HG03108 (cell line): ENCODE results near the gene MAP6.

Source experiments
- ATAC-seq: cut with Tn5 transposase; IDR thresholded peaks from one replicate; pipeline ENCODE4 v1.9.1; 2021; ENCODE audit warnings: moderate library complexity; ENCODE audit not compliant: unreplicated experiment

The MAP6 gene

DNA sequence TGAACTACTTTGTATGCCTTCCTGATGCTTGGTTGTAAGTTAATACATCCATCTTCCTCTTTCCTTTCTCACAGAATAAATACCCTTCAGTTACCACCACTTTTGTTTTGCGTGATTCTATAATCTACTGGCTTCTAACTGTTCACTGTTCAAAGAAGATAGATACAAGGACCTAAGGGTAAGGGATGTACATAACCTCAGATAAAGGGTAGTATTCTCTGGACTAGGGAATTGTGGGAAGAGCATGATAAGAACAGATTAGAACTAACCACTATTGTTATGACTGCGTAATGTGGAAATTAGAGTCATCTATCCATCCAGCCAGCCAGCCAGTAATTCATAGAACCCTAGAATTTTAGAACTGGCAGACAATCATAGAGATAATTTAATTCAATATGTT, 36.4 kb downstream of the MAP6 start:
- no peak for ATAC-seq

DNA sequence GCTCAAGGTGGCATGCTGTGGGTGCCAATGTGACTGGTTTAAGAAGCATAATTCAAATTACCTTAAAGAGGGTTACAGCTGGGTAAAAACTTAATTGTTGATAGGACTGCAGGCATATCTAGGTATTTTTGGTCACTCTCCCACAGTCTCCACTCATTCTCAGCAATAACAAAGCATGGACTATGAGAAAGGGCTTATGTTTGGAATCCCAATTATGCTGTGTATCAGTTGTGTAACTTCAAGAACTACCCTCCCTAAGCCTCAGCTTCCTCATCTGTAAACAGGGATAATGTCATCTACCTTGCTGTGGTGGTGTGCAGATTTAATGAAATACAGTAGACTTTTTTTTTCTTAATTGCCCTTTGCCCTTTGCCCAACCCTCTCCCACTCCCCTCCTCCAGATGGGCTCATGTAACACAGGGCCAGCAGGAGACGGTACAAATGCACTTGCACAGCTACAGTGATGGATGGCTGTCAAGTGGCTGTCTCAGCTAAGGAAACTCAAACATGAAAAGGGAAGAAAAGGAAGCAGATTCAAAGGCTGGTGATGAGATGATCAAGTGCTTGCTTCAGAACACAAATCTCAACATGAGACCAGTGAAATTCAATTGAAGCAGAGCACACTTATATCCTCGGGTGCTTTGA, 37.6 kb downstream of the MAP6 start:
- no peak for ATAC-seq

DNA sequence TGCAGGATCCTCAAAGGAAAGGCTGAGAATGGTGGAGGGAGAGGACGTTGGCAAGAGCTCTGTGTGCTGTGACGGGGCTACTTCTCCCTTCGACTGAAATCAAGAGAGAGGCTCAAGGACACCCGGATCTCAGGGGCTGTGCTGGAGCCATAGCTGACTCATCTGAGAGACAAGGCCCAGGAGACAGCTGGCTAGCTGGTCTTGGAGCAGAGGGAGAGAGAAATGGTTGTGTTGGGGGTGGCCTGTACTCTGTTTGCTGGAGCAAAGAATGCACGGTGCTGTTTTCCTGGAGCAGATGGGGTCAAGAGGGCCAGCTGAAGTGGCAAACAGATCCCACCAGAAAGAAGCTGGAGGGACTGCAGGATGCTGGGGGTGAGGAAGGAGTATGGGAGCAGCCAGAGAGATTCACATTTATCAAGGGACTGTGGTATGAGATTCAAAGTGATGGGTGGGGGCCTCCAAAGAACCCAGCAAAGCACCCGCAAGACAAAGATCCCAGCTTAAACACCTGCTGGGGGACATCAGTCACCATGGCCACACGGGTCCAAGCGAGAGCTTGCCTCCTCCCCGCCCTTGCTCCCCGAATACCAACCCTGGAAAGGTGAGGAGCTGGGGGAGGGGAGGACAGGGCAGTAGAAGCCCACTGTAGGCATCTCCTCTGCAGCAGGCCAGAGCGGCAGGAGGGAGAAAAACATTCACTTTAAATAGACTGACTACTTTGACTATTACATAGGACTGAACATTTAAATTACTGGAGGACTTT, 40.8 kb downstream of the MAP6 start:
- no peak for ATAC-seq

DNA sequence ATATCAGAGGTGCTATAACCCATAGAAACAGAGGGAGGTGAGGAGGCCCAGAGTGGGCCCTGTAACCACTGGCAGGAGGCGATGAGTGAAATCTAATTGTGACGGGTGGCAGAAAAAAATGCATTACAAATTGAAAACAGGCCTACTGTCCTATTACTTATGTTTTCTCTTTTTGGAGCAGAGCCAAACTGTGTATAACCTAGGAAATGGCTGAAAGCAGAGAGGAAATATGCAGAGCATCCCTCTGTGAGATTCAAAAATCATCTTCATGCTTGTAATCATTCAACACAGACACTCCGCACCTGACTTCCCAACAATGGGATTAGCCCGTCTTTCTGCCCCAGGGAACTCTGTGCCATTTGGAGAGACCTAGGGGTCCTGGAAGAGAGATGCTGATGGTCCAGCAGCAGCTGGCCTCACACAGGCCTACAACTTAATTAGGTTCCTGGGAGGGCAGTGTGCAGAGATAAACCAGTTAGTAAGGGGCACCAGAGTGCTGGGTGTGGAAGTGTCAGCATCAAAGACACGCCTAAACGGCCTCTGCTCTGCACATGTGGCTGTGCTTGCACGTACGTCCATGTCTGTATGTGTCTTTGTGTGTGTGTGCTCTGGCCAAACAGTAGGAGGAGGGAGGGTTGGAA, 41.8 kb downstream of the MAP6 start:
- ATAC-seq, result no peak

DNA sequence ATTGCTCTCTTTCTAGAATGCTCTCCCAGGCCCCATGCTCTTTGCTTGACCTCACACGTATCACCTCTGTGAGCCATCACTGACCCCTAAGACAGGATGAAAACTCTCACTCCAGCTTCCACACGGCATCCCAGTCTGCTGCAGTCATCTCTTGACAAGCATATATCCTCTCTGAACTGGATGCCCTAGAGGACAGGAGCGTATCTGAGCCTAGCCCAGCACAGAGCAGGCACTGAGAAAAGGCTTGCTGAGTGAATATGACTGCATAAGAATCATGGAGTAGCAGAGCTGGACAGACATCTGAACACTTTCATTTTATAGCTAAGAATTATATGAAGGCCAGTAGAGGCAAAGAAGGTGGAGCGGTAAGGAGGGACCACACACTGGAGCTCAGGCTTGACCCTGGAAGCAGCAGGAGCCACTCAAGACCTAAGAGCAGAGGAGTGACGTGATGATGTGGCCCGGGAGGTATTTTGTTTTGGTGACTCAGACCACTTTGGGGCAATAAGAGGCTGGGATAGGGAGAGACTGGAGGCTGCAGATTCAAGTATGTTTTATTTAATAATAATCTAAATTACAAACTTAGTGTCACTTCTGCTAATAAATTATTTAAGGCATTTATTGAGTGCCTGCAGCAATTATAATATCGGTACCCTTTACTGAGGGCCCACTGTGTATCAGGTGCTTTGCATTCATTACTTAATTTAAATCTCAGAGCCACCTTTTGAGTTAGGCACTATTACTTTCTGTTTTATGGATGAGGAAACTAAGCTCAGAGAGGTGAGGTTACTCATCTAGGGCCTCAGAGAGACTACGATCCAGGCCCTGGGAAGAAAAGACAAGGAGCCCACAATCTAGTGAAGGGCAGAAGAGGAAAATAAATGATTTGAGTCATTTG, 42.6 kb downstream of the MAP6 start:
- no peak for ATAC-seq

DNA sequence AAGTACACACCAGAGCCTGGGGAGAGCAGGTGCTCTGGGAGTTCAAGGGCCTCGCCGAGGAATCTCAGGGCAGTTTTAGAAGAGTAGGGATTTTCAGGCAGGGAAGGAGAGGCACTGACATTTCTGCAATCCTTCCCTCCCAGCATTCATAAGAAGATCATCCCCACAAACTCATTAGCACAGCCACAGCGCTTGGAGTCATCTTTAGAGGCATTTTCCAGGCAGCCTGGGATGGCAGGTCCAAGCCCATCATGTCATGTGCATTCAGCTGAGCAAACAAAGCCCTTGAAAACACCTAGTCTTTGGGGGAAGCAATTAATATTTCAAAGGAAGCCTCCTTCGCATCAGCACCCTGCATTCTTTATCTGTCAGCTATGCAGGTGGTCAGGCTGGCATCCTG, 43.8 kb downstream of the MAP6 start:
- no peak for ATAC-seq

DNA sequence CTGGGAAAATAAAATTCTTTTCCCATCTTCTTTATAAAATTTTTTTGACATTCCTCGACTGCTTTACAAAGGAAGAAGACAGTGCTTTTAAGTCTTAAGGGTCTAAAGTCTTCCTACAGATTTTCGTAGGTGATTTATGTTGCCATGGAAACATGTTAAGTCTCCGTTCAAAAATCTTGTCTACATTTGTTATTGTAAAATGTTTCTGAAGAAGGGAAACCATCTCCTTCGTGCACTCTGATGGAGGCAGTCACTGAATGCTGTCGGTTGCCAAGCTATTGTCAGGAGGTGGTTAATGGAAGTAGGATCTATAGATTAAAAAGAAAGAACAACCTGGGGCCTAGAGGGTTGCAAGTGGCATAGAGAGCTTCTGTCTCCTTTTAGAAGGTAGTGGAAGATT, 52.6 kb downstream of the MAP6 start:
- ATAC-seq, result no peak

DNA sequence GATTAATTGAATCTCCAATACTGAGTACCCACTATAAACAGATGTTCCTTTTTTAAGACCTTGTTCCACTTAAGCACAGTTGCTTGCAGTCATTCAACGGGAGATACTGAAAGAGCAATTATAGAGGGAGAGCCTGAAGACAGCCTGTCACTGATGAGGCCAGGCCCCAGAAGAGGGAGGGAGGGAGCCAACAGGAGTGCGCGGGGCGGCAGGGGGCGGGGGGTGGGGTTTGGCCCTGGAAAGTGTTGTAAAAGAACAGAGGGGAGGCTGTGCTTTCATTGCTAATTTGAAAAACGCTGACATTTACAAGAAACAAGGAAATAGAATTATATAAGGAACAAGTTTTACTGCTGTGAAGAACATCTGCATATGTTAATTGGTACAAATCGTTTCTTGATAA, 53.1 kb downstream of the MAP6 start:
- no peak for ATAC-seq

DNA sequence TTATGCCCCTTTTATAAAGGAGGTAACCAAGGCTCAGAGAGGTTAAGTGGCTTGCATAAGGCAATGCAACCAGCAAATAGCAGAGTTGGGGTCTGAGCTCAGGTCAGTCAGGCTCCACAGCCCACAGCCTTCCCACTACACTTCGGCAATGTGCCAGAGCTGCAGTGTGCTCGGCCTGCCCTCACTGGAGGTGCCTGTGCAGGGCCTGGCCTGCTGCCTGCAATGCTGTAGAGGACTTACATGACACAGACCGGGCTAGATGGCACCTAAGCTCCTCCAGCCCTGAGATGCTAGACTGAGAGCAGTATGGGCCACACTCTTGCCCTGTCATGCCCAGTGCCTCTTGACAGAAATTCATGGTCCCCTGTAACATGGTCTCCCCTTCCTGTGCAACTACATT, 57.0 kb downstream of the MAP6 start:
- ATAC-seq, result no peak

DNA sequence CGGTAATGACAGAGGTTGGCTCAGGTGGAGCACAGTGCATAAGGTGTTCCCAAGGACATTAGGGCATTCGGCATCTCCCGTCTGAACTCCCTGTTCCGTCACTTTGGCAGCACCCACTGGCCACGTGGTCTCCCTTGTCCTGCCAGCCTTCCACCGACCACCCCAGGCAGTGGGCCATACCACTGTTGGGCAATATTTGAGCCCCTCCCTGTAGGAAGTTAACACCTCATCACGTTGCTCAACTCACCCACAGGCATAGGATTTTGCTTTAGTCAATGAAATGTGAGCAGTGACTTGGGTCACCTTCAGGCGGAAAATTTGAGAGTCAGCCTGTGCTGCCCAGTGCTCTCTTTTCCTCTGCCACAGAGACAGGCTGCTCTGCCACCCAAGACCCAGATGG, 62.7 kb downstream of the MAP6 start:
- no peak for ATAC-seq

DNA sequence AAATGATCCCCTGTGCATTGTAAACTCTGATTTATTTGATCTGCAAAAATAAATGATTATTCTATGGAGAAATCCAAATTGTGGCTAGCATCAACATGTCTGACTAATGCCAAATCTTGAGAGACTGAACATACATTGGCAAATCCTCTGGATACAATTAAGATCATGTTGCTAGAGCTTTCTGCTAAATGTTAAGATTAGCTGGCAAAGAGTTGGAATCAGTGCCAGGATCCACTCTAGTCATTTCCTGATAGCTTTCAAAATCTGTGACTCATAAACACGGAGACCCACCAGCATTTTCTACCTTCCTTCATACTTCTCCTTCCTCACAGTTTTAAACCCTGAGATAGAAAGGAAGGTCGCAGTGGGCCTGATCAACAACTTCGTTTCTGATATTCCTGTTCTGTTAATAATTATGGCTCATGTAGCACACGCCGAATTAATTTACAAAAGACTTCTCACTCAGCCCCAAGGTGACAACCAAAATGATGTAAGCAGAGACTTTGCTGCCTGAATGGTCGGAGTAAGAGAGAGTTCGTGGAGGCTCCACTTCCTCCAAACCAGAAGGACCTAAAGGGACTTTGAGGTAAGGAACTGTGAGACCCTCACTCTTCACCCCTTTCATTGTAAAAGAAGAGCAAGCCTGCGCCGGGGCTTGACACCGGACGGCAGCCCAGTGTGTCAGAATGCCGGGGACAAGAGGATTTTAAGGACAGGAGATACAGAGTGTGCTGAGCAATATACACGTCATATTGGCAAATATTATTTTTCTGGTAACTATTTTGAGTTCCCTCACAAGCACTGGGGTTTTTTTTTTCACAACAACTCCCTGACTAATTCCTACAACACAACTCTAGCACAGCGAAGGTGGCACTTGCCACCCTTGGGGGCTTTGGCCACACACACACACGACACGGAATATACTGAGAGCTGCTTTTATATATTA, 64.8 kb downstream of the MAP6 start:
- no peak for ATAC-seq

DNA sequence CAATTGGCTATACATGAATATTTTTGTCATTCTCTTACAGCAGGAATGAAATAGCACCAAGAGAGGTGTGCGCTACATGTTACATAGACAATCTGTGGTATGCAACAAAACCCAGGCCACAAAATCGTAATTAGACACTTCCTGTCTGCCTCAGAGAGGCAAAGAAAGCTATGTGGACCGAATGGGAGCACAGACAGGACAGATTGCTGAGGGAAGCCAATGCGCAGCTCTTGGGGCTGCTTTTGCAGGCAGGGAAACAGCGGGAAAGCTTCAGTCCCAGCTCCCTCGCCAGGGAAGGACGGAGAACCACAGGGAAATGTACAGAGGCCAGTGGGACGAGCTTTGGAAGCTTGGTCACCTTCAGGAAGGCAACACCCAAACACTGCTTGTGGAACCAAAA, 65.9 kb downstream of the MAP6 start:
- ATAC-seq, result no peak

DNA sequence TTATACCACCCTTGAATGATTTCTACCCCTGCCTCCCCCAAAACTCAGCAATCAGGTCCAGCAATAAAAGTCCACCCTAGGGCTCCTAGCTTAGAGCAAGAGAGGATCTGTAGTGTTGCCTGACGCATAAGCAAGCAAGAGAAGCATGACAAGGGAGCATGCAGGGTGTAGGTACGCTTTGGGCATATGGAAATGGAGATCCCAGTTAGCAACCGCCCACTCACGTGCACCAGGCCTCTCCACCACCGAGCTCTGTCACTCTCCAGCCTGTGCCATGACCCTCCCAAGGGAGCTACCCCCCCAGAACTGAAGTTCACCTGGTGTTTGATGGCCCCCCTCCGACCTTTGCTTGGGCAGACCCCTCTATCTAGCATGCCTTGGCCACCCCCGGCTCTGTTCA, 67.3 kb downstream of the MAP6 start:
- no peak for ATAC-seq

DNA sequence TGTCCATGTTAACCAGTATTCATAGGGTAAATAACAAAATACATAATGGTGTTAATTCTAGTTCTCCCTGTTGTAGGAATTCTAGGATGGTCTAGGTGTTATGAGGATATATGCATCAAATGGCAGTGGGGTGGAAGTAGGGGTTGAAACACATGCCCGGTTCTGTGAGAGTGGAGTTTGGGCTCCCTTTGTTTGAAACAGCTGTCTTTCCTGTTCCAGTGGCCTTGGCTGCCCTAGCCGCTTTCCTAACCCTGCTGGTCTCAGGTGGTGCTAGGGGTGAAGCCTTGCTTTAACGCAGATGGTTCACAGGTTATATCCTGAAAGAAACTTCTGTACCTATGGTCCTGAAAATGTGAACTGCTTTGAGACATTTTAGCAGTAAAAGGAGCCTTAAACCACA, 68.5 kb downstream of the MAP6 start:
- ATAC-seq, result no peak

DNA sequence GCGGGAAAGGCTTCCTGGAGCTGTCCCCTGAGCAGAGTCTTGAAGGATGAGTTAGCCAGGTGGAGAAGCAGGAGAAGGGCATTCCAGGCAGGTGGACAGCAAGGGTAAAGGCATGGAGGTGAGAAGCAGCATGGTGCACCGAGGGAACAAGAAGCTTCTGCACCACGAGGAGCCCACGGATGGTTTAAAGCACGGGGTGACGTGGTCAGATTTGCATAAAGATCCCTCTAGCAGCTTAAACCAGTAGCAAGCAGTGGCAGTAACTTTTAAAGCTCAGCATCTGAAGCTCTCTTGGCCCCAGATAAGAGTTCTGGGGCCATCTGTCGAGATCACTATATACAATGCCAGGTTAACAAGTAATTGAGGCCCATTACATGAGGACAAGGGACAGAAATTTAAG, 69.9 kb downstream of the MAP6 start:
- ATAC-seq, result no peak

DNA sequence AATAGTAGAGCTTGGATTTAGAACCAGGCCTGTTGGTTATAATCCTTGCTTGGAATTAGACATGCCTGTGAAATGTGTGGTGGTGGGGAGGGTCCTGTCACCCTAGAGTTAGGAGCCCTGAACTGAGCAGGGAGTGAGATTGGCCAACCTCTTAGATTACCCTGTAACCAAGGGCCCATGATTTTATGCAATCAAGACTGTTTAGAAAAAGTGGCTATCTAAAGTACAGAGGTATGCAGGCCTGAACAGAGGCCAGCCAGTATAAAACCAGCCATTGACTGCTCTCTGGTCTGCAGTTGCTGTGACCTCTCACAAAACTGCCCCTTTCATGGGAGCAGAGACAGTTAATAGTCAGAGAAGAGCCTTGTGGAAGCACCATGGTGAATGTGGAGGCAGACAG, 70.6 kb downstream of the MAP6 start:
- ATAC-seq, result no peak

DNA sequence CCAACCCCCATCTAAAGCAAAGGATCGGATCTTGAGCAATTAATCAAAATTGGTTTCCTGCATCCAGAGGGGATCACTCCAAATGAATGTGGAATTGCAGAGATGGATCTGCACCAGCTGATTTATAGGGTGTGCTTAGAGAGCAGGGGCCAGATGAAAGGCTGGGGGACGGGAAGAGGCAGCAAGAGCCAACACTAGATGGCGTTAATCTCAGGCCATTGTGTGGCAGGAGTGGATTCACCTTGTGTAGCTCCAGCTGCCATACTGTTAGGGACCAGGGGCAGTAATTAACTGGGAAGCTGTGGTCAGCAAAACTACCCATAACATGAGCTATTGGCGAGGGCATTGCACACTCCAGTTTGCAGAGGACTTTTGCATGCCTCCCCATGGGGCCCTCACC, 71.2 kb downstream of the MAP6 start:
- no peak for ATAC-seq

DNA sequence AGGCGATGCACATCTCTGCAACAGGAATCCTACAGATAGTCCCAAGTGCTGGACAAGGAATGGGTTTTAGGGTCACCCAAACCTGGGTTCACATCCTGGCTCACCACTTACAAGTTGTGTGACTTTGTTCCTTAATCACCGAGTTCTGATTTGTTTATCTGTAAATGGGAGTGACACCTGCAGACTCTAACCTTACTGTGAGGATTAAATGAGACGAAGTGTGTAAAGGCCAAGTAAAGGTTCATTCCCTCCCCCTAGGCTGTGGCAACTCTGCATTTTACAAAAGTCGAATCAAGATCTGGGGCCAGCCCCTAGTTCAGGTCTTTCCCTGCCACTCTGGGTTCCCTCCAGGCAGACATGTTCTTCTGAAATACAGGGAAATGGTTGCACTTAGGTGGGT, 71.9 kb downstream of the MAP6 start:
- ATAC-seq, result no peak

DNA sequence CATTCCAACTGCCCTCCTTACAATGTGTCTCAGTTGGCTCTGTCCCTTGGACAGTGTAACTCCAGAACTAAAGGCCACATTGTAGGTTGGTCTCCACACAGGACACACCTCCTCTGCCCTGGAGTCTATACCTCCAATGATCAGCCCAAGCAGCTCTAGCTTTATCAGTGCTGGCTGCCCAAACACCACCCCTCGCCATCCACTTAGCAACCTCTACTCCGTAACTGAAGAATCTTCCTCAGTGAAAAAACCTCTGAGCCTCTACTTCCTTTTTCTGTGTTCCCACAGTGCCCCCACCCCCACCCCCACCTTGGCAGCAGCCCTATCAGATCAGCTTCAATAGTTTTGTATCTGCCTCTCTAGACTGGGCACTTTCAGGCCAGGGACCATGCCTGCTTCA, 73.4 kb downstream of the MAP6 start:
- no peak for ATAC-seq

DNA sequence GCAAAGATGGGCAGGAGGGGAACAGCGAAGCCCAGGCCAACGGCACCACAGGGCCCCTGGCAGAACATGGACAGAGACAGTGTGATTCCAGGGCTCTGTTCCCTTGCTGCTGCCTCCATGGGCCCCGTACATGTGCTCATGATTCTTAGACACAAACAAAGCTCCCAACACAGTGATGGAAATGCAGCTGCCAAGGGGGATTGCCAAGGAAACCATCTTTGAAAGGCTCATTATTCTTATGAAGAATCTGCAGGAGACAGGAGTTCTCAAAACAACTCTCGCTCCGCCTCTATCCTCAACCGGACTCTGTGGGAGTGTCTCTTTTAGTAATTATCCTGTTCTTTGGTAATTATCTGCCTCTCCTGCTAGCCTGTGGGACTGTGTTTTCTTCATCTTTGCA, 74.6 kb downstream of the MAP6 start:
- ATAC-seq, result no peak
